Stomach (tissue), 9 donors: Measurements from ENCODE around the gene TOR1A. TPM values are rescaled to one million over a fixed set of nuclear protein-coding genes. Genes with fewer than 3 reads are reported as not detected.

Source experiments
- DNase-seq, 2 donors: peaks; one replicate each; pipeline versions ENCODE4 v3.0.0 to v3.0.0-alpha.2; 2013 to 2019
- H3K27ac ChIP-seq, 5 donors: fragments of 200-600 bp in 4 of 5; sonication (generic) in 4 of 5; one replicate each; pipeline ENCODE4 v1.5.1; 2013 to 2019; ENCODE audit warnings: mild to moderate bottlenecking in 1 of 5, moderate library complexity in 1 of 5
- H3K27me3 ChIP-seq, 3 donors: fragments of 200-600 bp; sonication (generic); one replicate each; pipeline ENCODE4 v1.5.1; 2017 to 2019; ENCODE audit warnings: mixed run types in 1 of 3
- H3K36me3 ChIP-seq, 4 donors: fragments of 200-600 bp; sonication (generic); 1 replicate in 3 of 4; 2 replicates in 1 of 4; pipeline ENCODE4 v1.5.1; 2016 to 2019
- H3K4me1 ChIP-seq, 4 donors: fragments of 200-600 bp; sonication (generic); one replicate each; pipeline ENCODE4 v1.5.1; 2016 to 2019
- H3K4me3 ChIP-seq, 4 donors: fragments of 200-600 bp; sonication (generic) in 3 of 4; one replicate each; pipeline ENCODE4 v1.5.1; 2016 to 2019; ENCODE audit warnings: mild to moderate bottlenecking in 1 of 4
- H3K9me3 ChIP-seq, 4 donors: fragments of 200-600 bp; sonication (generic); one replicate each; pipeline ENCODE4 v1.5.1; 2016 to 2019
- EP300 ChIP-seq: sonication (generic); formaldehyde crosslinking; IDR thresholded peaks from one replicate; pipeline ENCODE4 v1.6.1; 2017; ENCODE audit warnings: antibody characterized with exemption
- POLR2A ChIP-seq, 4 donors: fragments of 450-650 bp; IDR thresholded peaks; one replicate each; pipeline ENCODE4 v1.6.1; 2016; ENCODE audit warnings: antibody characterized with exemption in 4 of 4, control low read depth in 2 of 4, mild to moderate bottlenecking in 1 of 4, moderate library complexity in 1 of 4
- POLR2AphosphoS5 ChIP-seq, 3 donors: sonication (generic); formaldehyde crosslinking; IDR thresholded peaks; one replicate each; pipeline ENCODE4 v1.6.1; 2016; ENCODE audit warnings: antibody characterized with exemption in 3 of 3
- WGBS, 5 donors: extraction: QIAGEN DNeasy Blood & Tissue Kit in 3 of 5; methylation state at CpG; one replicate each; pipeline versions ENCODE4 v1.1.5 to v1.1.7; 2013 to 2018; 5-methylcytosine and 5-hydroxymethylcytosine counted together
- intact Hi-C: fragments of 100-400 bp; cut with DNase I; formaldehyde crosslinking; loops from one replicate; pipeline ENCODE4 v1.15.1; 2023; ENCODE audit warnings: low total_unique reads
- polyA plus RNA-seq, 3 donors: library from polyadenylated mRNA; stranded (reverse); fragments of 200-250 nt; gene quantifications; one replicate each; pipeline ENCODE4 v1.2.3, GENCODE V29; 2013
- total RNA-seq, 5 donors: library from RNA; depleted of rRNA; stranded (reverse); fragments of >200 nt; gene quantifications; one replicate each; pipeline versions ENCODE4 v1.1.0 to v1.2.3, GENCODE V29; 2014 to 2016
- TF ChIP-seq, protein P1 (sequence below), 7 experiments: fragments of 450-650 bp in 4 of 7; fragments of 200-600 bp in 3 of 7; sonication (generic) in 3 of 7; IDR thresholded peaks; one replicate each; pipeline ENCODE4 v1.5.1; 2016 to 2019; ENCODE audit warnings: antibody characterized with exemption in 7 of 7, control low read depth in 2 of 7, mild to moderate bottlenecking in 1 of 7
- donor health status: healthy with polysubstance abuse.
- donor health status: Bipolar disorder and iron deficiency.
- donor health status: healthy.

TOR1A gene
- total and polyA plus RNA-seq, 8 donors, result 6.4 to 77.6 (median 22.4) TPM

- DNase-seq, result no peak
- intact Hi-C loops, result no loop called here
- no peaks in the 10 kb centered on the region for H3K27me3 ChIP-seq
- no peaks in the 10 kb centered on the region for H3K9me3 ChIP-seq
- no peak overlapping the region for H3K4me3 ChIP-seq
- no peak overlapping the region for H3K27ac ChIP-seq
- no peak for TF ChIP-seq EP300
- 77 to 90% (median 82%) methylated on average over 6 of the region's 6 CpGs for WGBS, 5 donors
- H3K4me1 ChIP-seq, result peaks cover 0 to 25% (median 6%) of the 10 kb centered on the region in 4 donors
- peaks cover 40 to 97% (median 92%) of the 10 kb centered on the region in 4 donors for H3K36me3 ChIP-seq
Measured at GRCh38 chr9:129811967-129812363, 12.0 kb downstream of the TOR1A start.

GRCh38 chr9:129810788-129811187, 13.1 kb downstream of the TOR1A start:
- no peaks in the 10 kb centered on the region for H3K27me3 ChIP-seq
- no peak overlapping the region for H3K27ac ChIP-seq
- TF ChIP-seq POLR2AphosphoS5 (IDR thresholded peaks at IDR 0.05) (no peak), POLR2A (IDR thresholded peaks at IDR 0.05) (no peak), EP300 (no peak)
- TF ChIP-seq, protein P1, sequence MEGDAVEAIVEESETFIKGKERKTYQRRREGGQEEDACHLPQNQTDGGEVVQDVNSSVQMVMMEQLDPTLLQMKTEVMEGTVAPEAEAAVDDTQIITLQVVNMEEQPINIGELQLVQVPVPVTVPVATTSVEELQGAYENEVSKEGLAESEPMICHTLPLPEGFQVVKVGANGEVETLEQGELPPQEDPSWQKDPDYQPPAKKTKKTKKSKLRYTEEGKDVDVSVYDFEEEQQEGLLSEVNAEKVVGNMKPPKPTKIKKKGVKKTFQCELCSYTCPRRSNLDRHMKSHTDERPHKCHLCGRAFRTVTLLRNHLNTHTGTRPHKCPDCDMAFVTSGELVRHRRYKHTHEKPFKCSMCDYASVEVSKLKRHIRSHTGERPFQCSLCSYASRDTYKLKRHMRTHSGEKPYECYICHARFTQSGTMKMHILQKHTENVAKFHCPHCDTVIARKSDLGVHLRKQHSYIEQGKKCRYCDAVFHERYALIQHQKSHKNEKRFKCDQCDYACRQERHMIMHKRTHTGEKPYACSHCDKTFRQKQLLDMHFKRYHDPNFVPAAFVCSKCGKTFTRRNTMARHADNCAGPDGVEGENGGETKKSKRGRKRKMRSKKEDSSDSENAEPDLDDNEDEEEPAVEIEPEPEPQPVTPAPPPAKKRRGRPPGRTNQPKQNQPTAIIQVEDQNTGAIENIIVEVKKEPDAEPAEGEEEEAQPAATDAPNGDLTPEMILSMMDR (IDR thresholded peaks at IDR 0.05), result no peak
- intact Hi-C loops, result no loop called here
- H3K9me3 ChIP-seq, result no peaks in the 10 kb centered on the region
- H3K36me3 ChIP-seq, result peaks cover 33 to 90% (median 85%) of the 10 kb centered on the region in 4 donors
- H3K4me1 ChIP-seq, result peaks cover 0 to 37% (median 12%) of the 10 kb centered on the region in 4 donors
- no peak overlapping the region for H3K4me3 ChIP-seq
- 68 to 78% (median 70%) methylated on average over 6 of the region's 6 CpGs for WGBS, 5 donors
- DNase-seq, result no peak

DNA sequence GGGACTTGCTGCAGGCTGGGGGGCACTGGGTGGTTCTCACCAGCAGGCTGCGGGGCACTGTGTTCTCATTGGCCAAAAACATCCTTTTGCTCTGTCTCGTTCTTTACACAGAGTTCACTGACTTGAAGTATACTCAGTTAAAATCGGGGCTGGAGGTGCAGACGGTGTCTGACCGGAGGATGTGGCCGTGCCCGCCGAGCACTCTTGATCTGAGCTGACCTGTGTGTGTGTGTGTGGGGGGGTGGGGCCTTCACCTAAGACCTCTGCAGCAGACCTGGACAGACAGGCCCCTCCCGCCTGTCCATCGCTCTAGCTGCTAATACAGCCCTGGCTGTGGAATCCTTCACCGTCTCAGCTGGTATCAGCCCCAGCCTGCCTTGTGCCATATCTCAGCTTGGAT, 13.8 kb downstream of the TOR1A start:
- H3K36me3 ChIP-seq, result peaks cover 27 to 84% (median 82%) of the 10 kb centered on the region in 4 donors
- peaks cover 0 to 44% (median 16%) of the 10 kb centered on the region in 4 donors for H3K4me1 ChIP-seq
- H3K27me3 ChIP-seq, result no peaks in the 10 kb centered on the region
- no peak for TF ChIP-seq EP300
- TF ChIP-seq, protein P1 (IDR thresholded peaks at IDR 0.05), result no peak
- TF ChIP-seq POLR2AphosphoS5 (IDR thresholded peaks at IDR 0.05), result no peak
- TF ChIP-seq POLR2A (IDR thresholded peaks at IDR 0.05), result no peak
- no peak overlapping the region for H3K4me3 ChIP-seq
- no peaks in the 10 kb centered on the region for H3K9me3 ChIP-seq
- WGBS, 5 donors, result 89 to 94% (median 91%) methylated on average over 8 to 11 of the region's 11 CpGs
- intact Hi-C loops, result no loop called here
- no peak for DNase-seq
- no peak overlapping the region for H3K27ac ChIP-seq

DNA sequence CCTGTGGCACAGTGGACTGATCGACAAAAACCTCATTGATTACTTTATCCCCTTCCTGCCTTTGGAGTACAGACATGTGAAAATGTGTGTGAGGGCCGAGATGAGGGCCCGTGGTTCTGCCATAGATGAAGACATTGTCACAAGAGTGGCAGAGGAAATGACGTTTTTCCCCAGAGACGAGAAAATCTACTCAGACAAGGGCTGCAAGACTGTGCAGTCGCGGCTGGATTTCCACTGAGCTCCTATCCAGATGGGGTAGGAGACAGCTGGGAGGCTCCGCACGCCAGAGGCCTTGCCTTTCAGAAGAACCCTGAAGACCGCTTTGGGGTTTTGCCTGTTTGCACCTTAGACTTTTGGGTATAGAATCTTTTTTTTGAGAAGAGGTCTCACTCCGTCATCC, 14.6 kb downstream of the TOR1A start:
- intact Hi-C loops, result no loop called here
- Histone ChIP-seq H3K4me3 (no peak overlapping the region), H3K36me3 (peaks cover 27 to 77% (median 74%) of the 10 kb centered on the region in 4 donors), H3K27me3 (no peaks in the 10 kb centered on the region), H3K27ac (no peak overlapping the region), H3K9me3 (no peaks in the 10 kb centered on the region), H3K4me1 (peaks cover under 1 to 51% (median 17%) of the 10 kb centered on the region in 4 donors)
- WGBS, 5 donors, result 84 to 94% (median 85%) methylated on average over 11 of the region's 11 CpGs
- DNase-seq, result no peak
- TF ChIP-seq, protein P1 (IDR thresholded peaks at IDR 0.05), result no peak
- TF ChIP-seq POLR2A (IDR thresholded peaks at IDR 0.05) (no peak), EP300 (no peak), POLR2AphosphoS5 (IDR thresholded peaks at IDR 0.05) (no peak)

DNA sequence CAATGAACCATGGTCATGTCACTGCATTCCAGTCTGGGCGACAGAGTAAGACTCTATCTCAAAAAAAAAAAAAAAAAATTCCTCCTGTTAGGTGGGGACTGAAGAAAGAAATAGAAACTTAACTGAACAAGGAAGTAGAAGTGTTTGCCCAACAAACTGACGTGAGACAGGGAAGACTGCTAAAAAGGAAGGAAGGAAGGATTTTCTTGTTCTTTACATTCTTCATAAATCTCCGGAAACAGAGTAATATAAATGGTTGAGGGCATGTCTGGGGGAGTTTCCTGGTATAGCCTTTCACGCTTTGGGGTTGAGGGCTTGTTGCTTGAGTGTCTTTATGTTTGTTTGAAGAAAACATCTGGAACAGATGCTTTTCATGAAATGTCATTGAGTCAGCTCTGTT, 17.9 kb downstream of the TOR1A start:
- Histone ChIP-seq H3K4me1 (peaks cover 9 to 48% (median 23%) of the 10 kb centered on the region in 4 donors), H3K9me3 (no peaks in the 10 kb centered on the region), H3K4me3 (no peak overlapping the region), H3K27ac (peak overlapping the region in 4 of 5 donors; percentile 9 to 84 (median 46)), H3K27me3 (no peaks in the 10 kb centered on the region), H3K36me3 (peaks cover 20 to 49% (median 45%) of the 10 kb centered on the region in 4 donors)
- intact Hi-C loops, result no loop called here
- WGBS, 5 donors, result 25 to 45% (median 44%) methylated on average over 4 of the region's 4 CpGs
- TF ChIP-seq POLR2AphosphoS5 (IDR thresholded peaks at IDR 0.05) (peak in 2 of 3 donors; percentile 12 to 33), EP300 (no peak), POLR2A (IDR thresholded peaks at IDR 0.05) (no peak)
- TF ChIP-seq, protein P1 (IDR thresholded peaks at IDR 0.05), result no peak
- peak in 1 of 2 donors; percentile 54 for DNase-seq
